Testis (tissue), 3 donors: ENCODE results near the gene GOLM1. TPM values are rescaled to one million over a fixed set of nuclear protein-coding genes. Genes with fewer than 3 reads are reported as not detected.

Experiments
- DNase-seq: peaks from one replicate; pipeline ENCODE4 v3.0.0-alpha.2; 2019
- H3K27ac ChIP-seq, 2 donors: fragments of 200-600 bp; sonication (generic); one replicate each; pipeline ENCODE4 v1.5.1; 2019
- H3K27me3 ChIP-seq: fragments of 200-600 bp; sonication (generic); one replicate; pipeline ENCODE4 v1.5.1; 2019
- H3K36me3 ChIP-seq: fragments of 200-600 bp; sonication (generic); one replicate; pipeline ENCODE4 v1.5.1; 2017; ENCODE audit warnings: low read depth; ENCODE audit errors: missing control alignments
- H3K4me1 ChIP-seq: fragments of 200-600 bp; sonication (generic); one replicate; pipeline ENCODE4 v1.5.1; 2019
- H3K4me3 ChIP-seq, 2 donors: fragments of 200-600 bp; sonication (generic); one replicate each; pipeline ENCODE4 v1.5.1; 2017 to 2019
- H3K9me3 ChIP-seq: fragments of 200-600 bp; sonication (generic); one replicate; pipeline ENCODE4 v1.5.1; 2017
- POLR2A ChIP-seq: fragments of 450-650 bp; IDR thresholded peaks from one replicate; pipeline ENCODE4 v1.6.1; 2017; ENCODE audit warnings: antibody characterized with exemption, mild to moderate bottlenecking, moderate library complexity
- WGBS, 2 donors: methylation state at CpG; one replicate each; pipeline ENCODE4 v1.1.5; 2018; 5-methylcytosine and 5-hydroxymethylcytosine counted together
- intact Hi-C: fragments of 100-400 bp; cut with DNase I; formaldehyde crosslinking; loops from one replicate; pipeline ENCODE4 v1.15.1; 2023; ENCODE audit warnings: low total_unique reads
- polyA plus RNA-seq: library from polyadenylated mRNA; stranded (reverse); fragments of 350-450 nt; fragmentation: Illumina TruSeq; extraction: RNeasy Lipid Tissue Mini Kit (QIAGEN cat#74804); gene quantifications from one replicate; pipeline ENCODE4 v1.2.3, GENCODE V29; 2014; ENCODE audit warnings: low read depth, low replicate concordance; ENCODE audit not compliant: insufficient read depth
- total RNA-seq, 2 donors: library from RNA; depleted of rRNA; stranded (reverse); fragments of >200 nt; gene quantifications; one replicate each; pipeline ENCODE4 v1.2.3, GENCODE V29; 2016
- TF ChIP-seq, protein P1 (sequence below), 3 experiments: fragments of 450-650 bp in 2 of 3; fragments of 200-600 bp in 1 of 3; sonication (generic) in 1 of 3; IDR thresholded peaks; one replicate each; pipeline ENCODE4 v1.5.1; 2016 to 2019; ENCODE audit warnings: antibody characterized with exemption in 3 of 3, mild to moderate bottlenecking in 2 of 3, moderate library complexity in 1 of 3

The GOLM1 gene
- total and polyA plus RNA-seq, 3 donors from 2014 or later, result 28.3 to 37.0 (median 29.3) TPM

DNA sequence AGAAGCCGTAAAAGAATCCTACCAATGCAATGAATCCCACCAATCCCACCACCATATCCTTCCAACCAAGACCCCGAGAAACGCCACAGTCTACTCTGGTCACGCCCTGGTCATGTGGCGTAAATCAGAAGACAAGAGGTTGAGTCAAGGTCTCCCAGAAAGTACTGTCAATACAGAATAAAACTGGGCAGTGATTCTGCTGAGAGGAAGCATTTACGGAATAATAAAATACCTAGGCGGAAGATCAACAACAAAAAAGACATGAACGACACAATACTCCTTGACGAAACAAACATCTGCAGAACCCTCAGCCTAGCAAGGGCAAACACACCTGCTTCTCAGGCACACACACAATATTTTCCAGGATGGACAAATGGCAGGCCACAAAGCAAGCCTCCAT lies 62.8 kb downstream of the GOLM1 start:
- Histone ChIP-seq H3K27me3 (no peaks in the 10 kb centered on the region), H3K27ac (no peak overlapping the region), H3K9me3 (no peaks in the 10 kb centered on the region), H3K36me3 (no peaks in the 10 kb centered on the region), H3K4me3 (no peak overlapping the region), H3K4me1 (no peaks in the 10 kb centered on the region)
- DNase-seq, result no peak
- 92 to 95% methylated on average over 9 of the region's 9 CpGs for WGBS, 2 donors
- intact Hi-C loops, result no loop called here
- no peak for TF ChIP-seq POLR2A
- TF ChIP-seq, protein P1, sequence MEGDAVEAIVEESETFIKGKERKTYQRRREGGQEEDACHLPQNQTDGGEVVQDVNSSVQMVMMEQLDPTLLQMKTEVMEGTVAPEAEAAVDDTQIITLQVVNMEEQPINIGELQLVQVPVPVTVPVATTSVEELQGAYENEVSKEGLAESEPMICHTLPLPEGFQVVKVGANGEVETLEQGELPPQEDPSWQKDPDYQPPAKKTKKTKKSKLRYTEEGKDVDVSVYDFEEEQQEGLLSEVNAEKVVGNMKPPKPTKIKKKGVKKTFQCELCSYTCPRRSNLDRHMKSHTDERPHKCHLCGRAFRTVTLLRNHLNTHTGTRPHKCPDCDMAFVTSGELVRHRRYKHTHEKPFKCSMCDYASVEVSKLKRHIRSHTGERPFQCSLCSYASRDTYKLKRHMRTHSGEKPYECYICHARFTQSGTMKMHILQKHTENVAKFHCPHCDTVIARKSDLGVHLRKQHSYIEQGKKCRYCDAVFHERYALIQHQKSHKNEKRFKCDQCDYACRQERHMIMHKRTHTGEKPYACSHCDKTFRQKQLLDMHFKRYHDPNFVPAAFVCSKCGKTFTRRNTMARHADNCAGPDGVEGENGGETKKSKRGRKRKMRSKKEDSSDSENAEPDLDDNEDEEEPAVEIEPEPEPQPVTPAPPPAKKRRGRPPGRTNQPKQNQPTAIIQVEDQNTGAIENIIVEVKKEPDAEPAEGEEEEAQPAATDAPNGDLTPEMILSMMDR (IDR thresholded peaks at IDR 0.05), result no peak

DNA sequence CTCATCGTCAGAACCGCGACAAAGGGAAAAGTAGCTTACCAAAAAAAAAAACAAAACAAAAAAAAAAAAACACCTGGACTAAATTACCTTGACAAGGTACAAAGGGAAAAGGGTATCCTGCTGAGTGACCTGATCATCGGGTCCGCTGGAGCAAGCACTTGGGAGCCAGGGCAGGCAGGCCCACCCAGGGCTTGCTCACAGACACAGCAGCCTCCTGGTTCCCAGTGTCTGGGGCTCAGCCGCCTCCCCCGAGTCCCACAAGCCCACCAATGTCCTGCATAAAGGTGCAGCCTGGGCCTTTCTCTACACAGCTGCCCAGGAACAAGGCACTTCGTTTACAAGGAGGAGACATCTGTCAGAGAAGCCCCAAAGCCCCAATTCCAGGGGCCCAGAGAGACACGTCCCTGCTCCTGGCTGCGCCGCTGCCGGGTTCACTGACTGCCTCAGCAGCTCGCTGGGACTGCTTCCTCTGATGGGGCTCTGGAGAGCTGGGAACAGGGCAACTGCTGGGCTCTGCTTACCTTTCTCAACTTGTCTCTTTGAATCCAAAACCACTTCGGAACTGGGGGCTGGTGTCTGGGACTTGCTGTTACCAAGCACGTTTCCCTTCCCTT lies 63.4 kb downstream of the GOLM1 start:
- intact Hi-C loops, result no loop called here
- H3K9me3 ChIP-seq, result no peaks in the 10 kb centered on the region

DNA sequence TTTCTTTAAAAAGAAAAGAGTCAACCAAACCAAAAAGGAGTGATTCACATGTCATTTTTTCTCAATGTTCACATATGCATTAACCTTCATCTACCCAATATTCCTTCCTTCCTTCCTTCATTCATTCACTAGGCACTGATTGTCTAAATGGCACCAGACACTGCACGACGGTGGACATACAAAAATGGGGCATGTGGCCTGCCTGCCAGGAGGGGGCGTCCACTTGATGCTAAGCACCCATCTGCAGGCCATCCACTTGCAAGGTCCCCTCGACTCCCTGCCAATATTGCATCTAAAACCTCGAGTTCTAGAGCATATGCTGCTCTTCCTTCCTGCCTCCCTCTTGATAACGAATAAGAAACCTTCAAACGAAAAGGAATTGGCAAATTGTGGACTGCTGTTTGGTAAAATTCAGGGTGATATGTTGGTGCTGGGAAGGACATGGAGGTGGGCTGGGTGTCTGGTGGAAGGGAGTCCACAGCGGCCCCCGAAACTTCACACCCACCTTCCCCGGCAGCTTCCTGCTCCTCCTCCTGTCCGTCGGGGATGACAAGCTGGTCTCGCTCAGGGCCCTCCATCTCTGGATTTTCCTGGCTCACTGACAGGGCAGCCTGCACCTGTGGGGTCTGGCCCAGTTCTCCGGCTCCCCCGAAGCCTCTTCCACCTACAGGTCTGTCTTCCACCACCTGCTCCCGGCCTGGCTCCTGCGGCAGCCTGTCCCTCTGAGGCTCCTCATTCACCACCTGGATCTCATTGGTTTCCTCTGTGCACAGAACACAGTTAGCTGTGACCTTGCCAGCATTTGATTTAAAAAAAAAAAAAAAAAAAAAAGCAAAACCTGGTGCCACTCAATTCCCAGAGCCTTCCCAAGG lies 64.3 kb downstream of the GOLM1 start:
- Histone ChIP-seq H3K9me3 (no peaks in the 10 kb centered on the region), H3K27me3 (no peaks in the 10 kb centered on the region), H3K36me3 (no peaks in the 10 kb centered on the region), H3K4me3 (no peak overlapping the region), H3K27ac (no peak overlapping the region), H3K4me1 (no peaks in the 10 kb centered on the region)
- intact Hi-C loops, result no loop called here
- no peak for DNase-seq
- TF ChIP-seq, protein P1 (IDR thresholded peaks at IDR 0.05), result no peak
- TF ChIP-seq POLR2A, result no peak
- WGBS, 2 donors, result 80 to 86% methylated on average over 17 of the region's 17 CpGs

More for the DNA sequence above, 63.4 kb downstream of the GOLM1 start:
- Histone ChIP-seq H3K27ac (no peak overlapping the region), H3K4me1 (no peaks in the 10 kb centered on the region), H3K36me3 (no peaks in the 10 kb centered on the region), H3K27me3 (no peaks in the 10 kb centered on the region), H3K4me3 (no peak overlapping the region)
- 89 to 94% methylated on average over 14 to 15 of the region's 15 CpGs for WGBS, 2 donors
- TF ChIP-seq, protein P1 (IDR thresholded peaks at IDR 0.05), result no peak
- TF ChIP-seq POLR2A, result no peak
- no peak for DNase-seq

DNA sequence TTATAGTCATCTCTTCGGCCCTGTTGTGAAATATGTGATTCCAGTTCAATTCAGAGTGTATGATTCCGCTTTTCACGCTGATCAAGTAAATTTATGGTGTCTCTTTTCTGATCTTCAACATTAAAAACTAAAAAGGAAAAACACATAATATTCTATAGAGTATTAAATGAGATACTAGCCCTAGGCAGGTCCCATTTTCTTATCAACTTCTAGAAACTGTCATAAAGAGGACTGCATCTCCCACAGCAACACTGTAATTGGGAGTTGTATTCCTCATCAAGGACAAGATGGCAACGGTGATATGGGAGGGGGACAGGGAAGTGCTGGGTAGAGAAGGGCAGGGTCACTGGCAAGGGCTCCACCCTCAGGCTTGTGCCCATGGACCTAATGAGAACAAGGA lies 71.6 kb downstream of the GOLM1 start:
- intact Hi-C loops, result no loop called here
- no peak overlapping the region for H3K27ac ChIP-seq
- H3K4me3 ChIP-seq, result no peak overlapping the region
- 95% methylated on average over 4 of the region's 4 CpGs for WGBS, 2 donors
- H3K36me3 ChIP-seq, result no peaks in the 10 kb centered on the region
- H3K9me3 ChIP-seq, result no peaks in the 10 kb centered on the region
- TF ChIP-seq, protein P1 (IDR thresholded peaks at IDR 0.05), result no peak
- no peak for TF ChIP-seq POLR2A
- H3K4me1 ChIP-seq, result no peaks in the 10 kb centered on the region
- no peaks in the 10 kb centered on the region for H3K27me3 ChIP-seq
- no peak for DNase-seq
